K562 (cell line): ENCODE results near the gene BCL2L1. TPM values are rescaled to one million over a fixed set of nuclear protein-coding genes. Genes with fewer than 3 reads are reported as not detected.
A peak's percentile ranks its signal among the peaks of the same experiment; 100 is the strongest.

ENCODE experiments used
- TAF15 ChIP-seq: fragments of 200-400 bp; formaldehyde crosslinking; IDR thresholded peaks from 2 replicates; pipeline ENCODE4 v1.6.1; 2017; ENCODE audit warnings: mild to moderate bottlenecking, low read depth, low read length, moderate library complexity
- ZBTB33 ChIP-seq: sonication (generic); formaldehyde crosslinking; IDR thresholded peaks from 2 replicates; pipeline ENCODE4 v1.8.1; 2023; ENCODE audit warnings: mild to moderate bottlenecking, missing genetic modification reagents
- ZC3H11A ChIP-seq: IDR thresholded peaks from 2 replicates; pipeline ENCODE4 v1.6.1; 2012; ENCODE audit warnings: low read depth, low read length, improper control_type of control experiment
- ZNF263 ChIP-seq: sonication (generic); formaldehyde crosslinking; IDR thresholded peaks from 2 replicates; pipeline ENCODE4 v1.8.0; 2022; ENCODE audit warnings: mild to moderate bottlenecking, missing genetic modification reagents, borderline replicate concordance
- polyA plus RNA-seq, 8 experiments: library from polyadenylated mRNA; depleted of rRNA in 4 of 8; stranded (reverse) in 5 of 8; unstranded in 3 of 8; fragments of >200 nt; fragmentation: Nextera tagmentation in 2 of 8; fragmentation: Illumina TruSeq in 1 of 8; extraction: Ambion mirVana in 2 of 8; extraction: Trizol in 1 of 8; gene quantifications; 2 replicates each; pipeline versions ENCODE4 v1.2.1 to v1.2.3, GENCODE V29; 2011 to 2014; ENCODE audit warnings: inconsistent platforms in 1 of 8, missing spikeins in 1 of 8
- total RNA-seq, 7 experiments: library from RNA; depleted of rRNA in 6 of 7; stranded (reverse); fragments of >200 nt in 6 of 7; fragmentation: Illumina TruSeq in 2 of 7; extraction: Trizol in 2 of 7; gene quantifications; 2 replicates each; pipeline versions ENCODE4 v1.2.1 to v1.2.3, GENCODE V29; 2011 to 2021; ENCODE audit warnings: low replicate concordance in 1 of 7
- TF ChIP-seq, protein P1 (sequence below): sonication (generic); formaldehyde crosslinking; IDR thresholded peaks from 2 replicates; pipeline ENCODE4 v1.8.1; 2023; ENCODE audit warnings: mild to moderate bottlenecking, missing genetic modification reagents
- TF ChIP-seq, protein P2 (sequence below), 2 experiments: fragments of 450-650 bp in 1 of 2; sonication (generic) in 1 of 2; formaldehyde crosslinking in 1 of 2; IDR thresholded peaks; 2 replicates each; pipeline versions ENCODE4 v1.7.1 to v1.9.0; 2016 to 2022; ENCODE audit warnings: inconsistent platforms in 1 of 2, mild to moderate bottlenecking in 1 of 2, missing genetic modification reagents in 1 of 2
- TF ChIP-seq, protein P3 (sequence below), 2 experiments: fragments of 150-350 bp in 1 of 2; IDR thresholded peaks; 2 replicates each; pipeline ENCODE4 v1.6.1; 2012 to 2016; ENCODE audit warnings: low read depth in 2 of 2, low read length in 2 of 2, mild to moderate bottlenecking in 1 of 2, moderate library complexity in 1 of 2

BCL2L1 gene
- total and polyA plus RNA-seq, 9 of the 15 experiments (the other 6 are each of a cell fraction or from before 2014, with no cell fraction given) = 3.3 to 182 (median 120) TPM

- TF ChIP-seq, protein P1, sequence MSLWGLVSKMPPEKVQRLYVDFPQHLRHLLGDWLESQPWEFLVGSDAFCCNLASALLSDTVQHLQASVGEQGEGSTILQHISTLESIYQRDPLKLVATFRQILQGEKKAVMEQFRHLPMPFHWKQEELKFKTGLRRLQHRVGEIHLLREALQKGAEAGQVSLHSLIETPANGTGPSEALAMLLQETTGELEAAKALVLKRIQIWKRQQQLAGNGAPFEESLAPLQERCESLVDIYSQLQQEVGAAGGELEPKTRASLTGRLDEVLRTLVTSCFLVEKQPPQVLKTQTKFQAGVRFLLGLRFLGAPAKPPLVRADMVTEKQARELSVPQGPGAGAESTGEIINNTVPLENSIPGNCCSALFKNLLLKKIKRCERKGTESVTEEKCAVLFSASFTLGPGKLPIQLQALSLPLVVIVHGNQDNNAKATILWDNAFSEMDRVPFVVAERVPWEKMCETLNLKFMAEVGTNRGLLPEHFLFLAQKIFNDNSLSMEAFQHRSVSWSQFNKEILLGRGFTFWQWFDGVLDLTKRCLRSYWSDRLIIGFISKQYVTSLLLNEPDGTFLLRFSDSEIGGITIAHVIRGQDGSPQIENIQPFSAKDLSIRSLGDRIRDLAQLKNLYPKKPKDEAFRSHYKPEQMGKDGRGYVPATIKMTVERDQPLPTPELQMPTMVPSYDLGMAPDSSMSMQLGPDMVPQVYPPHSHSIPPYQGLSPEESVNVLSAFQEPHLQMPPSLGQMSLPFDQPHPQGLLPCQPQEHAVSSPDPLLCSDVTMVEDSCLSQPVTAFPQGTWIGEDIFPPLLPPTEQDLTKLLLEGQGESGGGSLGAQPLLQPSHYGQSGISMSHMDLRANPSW (CRISPR knock-in tag) = peak; percentile 87; the same call in 1 of the 2 replicates
- no peak for TF ChIP-seq ZC3H11A
- TF ChIP-seq, protein P2, sequence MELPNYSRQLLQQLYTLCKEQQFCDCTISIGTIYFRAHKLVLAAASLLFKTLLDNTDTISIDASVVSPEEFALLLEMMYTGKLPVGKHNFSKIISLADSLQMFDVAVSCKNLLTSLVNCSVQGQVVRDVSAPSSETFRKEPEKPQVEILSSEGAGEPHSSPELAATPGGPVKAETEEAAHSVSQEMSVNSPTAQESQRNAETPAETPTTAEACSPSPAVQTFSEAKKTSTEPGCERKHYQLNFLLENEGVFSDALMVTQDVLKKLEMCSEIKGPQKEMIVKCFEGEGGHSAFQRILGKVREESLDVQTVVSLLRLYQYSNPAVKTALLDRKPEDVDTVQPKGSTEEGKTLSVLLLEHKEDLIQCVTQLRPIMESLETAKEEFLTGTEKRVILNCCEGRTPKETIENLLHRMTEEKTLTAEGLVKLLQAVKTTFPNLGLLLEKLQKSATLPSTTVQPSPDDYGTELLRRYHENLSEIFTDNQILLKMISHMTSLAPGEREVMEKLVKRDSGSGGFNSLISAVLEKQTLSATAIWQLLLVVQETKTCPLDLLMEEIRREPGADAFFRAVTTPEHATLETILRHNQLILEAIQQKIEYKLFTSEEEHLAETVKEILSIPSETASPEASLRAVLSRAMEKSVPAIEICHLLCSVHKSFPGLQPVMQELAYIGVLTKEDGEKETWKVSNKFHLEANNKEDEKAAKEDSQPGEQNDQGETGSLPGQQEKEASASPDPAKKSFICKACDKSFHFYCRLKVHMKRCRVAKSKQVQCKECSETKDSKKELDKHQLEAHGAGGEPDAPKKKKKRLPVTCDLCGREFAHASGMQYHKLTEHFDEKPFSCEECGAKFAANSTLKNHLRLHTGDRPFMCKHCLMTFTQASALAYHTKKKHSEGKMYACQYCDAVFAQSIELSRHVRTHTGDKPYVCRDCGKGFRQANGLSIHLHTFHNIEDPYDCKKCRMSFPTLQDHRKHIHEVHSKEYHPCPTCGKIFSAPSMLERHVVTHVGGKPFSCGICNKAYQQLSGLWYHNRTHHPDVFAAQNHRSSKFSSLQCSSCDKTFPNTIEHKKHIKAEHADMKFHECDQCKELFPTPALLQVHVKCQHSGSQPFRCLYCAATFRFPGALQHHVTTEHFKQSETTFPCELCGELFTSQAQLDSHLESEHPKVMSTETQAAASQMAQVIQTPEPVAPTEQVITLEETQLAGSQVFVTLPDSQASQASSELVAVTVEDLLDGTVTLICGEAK (IDR thresholded peaks at IDR 0.05) = peak; percentile 93
- TF ChIP-seq, protein P2 (CRISPR knock-in tag; IDR thresholded peaks at IDR 0.05) = no peak
- TF ChIP-seq ZNF263 (CRISPR knock-in tag) = peak; percentile 57
- no peak for TF ChIP-seq TAF15
- TF ChIP-seq, protein P3, sequence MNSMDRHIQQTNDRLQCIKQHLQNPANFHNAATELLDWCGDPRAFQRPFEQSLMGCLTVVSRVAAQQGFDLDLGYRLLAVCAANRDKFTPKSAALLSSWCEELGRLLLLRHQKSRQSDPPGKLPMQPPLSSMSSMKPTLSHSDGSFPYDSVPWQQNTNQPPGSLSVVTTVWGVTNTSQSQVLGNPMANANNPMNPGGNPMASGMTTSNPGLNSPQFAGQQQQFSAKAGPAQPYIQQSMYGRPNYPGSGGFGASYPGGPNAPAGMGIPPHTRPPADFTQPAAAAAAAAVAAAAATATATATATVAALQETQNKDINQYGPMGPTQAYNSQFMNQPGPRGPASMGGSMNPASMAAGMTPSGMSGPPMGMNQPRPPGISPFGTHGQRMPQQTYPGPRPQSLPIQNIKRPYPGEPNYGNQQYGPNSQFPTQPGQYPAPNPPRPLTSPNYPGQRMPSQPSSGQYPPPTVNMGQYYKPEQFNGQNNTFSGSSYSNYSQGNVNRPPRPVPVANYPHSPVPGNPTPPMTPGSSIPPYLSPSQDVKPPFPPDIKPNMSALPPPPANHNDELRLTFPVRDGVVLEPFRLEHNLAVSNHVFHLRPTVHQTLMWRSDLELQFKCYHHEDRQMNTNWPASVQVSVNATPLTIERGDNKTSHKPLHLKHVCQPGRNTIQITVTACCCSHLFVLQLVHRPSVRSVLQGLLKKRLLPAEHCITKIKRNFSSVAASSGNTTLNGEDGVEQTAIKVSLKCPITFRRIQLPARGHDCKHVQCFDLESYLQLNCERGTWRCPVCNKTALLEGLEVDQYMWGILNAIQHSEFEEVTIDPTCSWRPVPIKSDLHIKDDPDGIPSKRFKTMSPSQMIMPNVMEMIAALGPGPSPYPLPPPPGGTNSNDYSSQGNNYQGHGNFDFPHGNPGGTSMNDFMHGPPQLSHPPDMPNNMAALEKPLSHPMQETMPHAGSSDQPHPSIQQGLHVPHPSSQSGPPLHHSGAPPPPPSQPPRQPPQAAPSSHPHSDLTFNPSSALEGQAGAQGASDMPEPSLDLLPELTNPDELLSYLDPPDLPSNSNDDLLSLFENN (IDR thresholded peaks at IDR 0.05; ENCODE audit: low read depth in 2 of 2, low read length in 2 of 2) = peak in 1 of 2 experiments; percentile 59; a peak in 1 of 4 replicates
- no peak; the same call in 1 of the 2 replicates for TF ChIP-seq ZBTB33 (CRISPR knock-in tag)
Measured at GRCh38 chr20:31738729-31739549, 16.3 kb upstream of the BCL2L1 start, which contains the start of gene TPX2 (continued).
